Neural cell (in vitro differentiated cells): ENCODE measurements around the gene ZNF135. TPM values are rescaled to one million over a fixed set of nuclear protein-coding genes. Genes with fewer than 3 reads are reported as not detected.

Experiments
- H2AFZ ChIP-seq: fragments of 200-600, 300-800 bp; sonication (generic), shearing (Covaris generic); 2 replicates; pipeline ENCODE4 v1.6.0; 2014; ENCODE audit warnings: low read depth, mild to moderate bottlenecking, antibody characterized with exemption, low read length, moderate library complexity
- H3F3A ChIP-seq: fragments of 200-600 bp; shearing (Covaris generic); 2 replicates; pipeline ENCODE4 v1.6.1; 2016; ENCODE audit warnings: mild to moderate bottlenecking, moderate library complexity, mixed read lengths, antibody characterized with exemption, low read length; ENCODE audit not compliant: insufficient read depth, poor library complexity, severe bottlenecking
- H3K27ac ChIP-seq: fragments of 200-600, 300-800 bp; sonication (generic), shearing (Covaris generic); 2 replicates; pipeline ENCODE4 v1.5.1; 2014; ENCODE audit warnings: mild to moderate bottlenecking, low read length, moderate library complexity
- H3K27me3 ChIP-seq: fragments of 300-800, 200-600 bp; sonication (generic), shearing (Covaris generic); 2 replicates; pipeline ENCODE4 v1.6.0; 2014; ENCODE audit warnings: mild to moderate bottlenecking, low read depth, low read length, moderate library complexity; ENCODE audit not compliant: insufficient read depth
- H3K36me3 ChIP-seq: fragments of 300-800, 200-600 bp; sonication (generic), shearing (Covaris generic); 2 replicates; pipeline ENCODE4 v1.5.1; 2014; ENCODE audit warnings: mild to moderate bottlenecking, antibody characterized with exemption, low read length, moderate library complexity; ENCODE audit not compliant: insufficient read depth
- H3K4me2 ChIP-seq: fragments of 300-800, 200-600 bp; sonication (generic), shearing (Covaris generic); 2 replicates; pipeline ENCODE4 v1.6.0; 2014; ENCODE audit warnings: mild to moderate bottlenecking, low read length
- H3K4me3 ChIP-seq: fragments of 300-800, 200-600 bp; sonication (generic), shearing (Covaris generic); 2 replicates; pipeline ENCODE4 v1.5.1; 2014; ENCODE audit warnings: mild to moderate bottlenecking, low read length, moderate library complexity
- H3K79me2 ChIP-seq: fragments of 200-600 bp; shearing (Covaris generic); replicated peaks from 2 replicates; pipeline ENCODE4 v1.6.0; 2014; ENCODE audit warnings: mild to moderate bottlenecking, low read length, moderate library complexity; ENCODE audit not compliant: insufficient read depth
- H3K9ac ChIP-seq: fragments of 300-800, 200-600 bp; sonication (generic), shearing (Covaris generic); 2 replicates; pipeline ENCODE4 v1.6.1; 2016; ENCODE audit warnings: mild to moderate bottlenecking, low read length, mixed read lengths
- H3K9me2 ChIP-seq: fragments of 200-600 bp; shearing (Covaris generic); 2 replicates; pipeline ENCODE4 v1.6.1; 2016; ENCODE audit warnings: mild to moderate bottlenecking, low read length, mixed read lengths; ENCODE audit not compliant: insufficient read depth
- H3K9me3 ChIP-seq: fragments of 200-600, 300-800 bp; sonication (generic), shearing (Covaris generic); 2 replicates; pipeline ENCODE4 v1.6.1; 2016; ENCODE audit warnings: mild to moderate bottlenecking, mixed run types, low read length, moderate library complexity, mixed read lengths
- H4K20me1 ChIP-seq: fragments of 200-600 bp; shearing (Covaris generic); 2 replicates; pipeline ENCODE4 v1.6.1; 2016; ENCODE audit warnings: mild to moderate bottlenecking, mixed run types; ENCODE audit not compliant: insufficient read depth
- CTCF ChIP-seq: fragments of 450-650 bp; IDR thresholded peaks from 2 replicates; pipeline ENCODE4 v1.5.1; 2014; ENCODE audit warnings: antibody characterized with exemption, mild to moderate bottlenecking, moderate library complexity; ENCODE audit not compliant: poor library complexity, severe bottlenecking
- EP300 ChIP-seq: fragments of 450-650 bp; conservative IDR thresholded peaks from 2 replicates; pipeline ENCODE4 v1.6.1; 2014; ENCODE audit warnings: antibody characterized with exemption, mild to moderate bottlenecking, moderate library complexity; ENCODE audit not compliant: poor library complexity, severe bottlenecking
- EZH2 ChIP-seq: fragments of 200-600, 300-800 bp; shearing (Covaris generic), sonication (generic); IDR thresholded peaks from 2 replicates; pipeline ENCODE4 v1.6.1; 2014; ENCODE audit warnings: antibody characterized with exemption, low read length, borderline replicate concordance, mild to moderate bottlenecking; ENCODE audit not compliant: insufficient read depth, poor library complexity, severe bottlenecking
- MXI1 ChIP-seq: fragments of 450-650 bp; conservative IDR thresholded peaks from 2 replicates; pipeline ENCODE4 v1.6.1; 2014; ENCODE audit warnings: antibody characterized with exemption, mild to moderate bottlenecking; ENCODE audit not compliant: poor library complexity, severe bottlenecking
- POLR2AphosphoS5 ChIP-seq: IDR thresholded peaks from 2 replicates; pipeline ENCODE4 v1.6.1; 2012
- RAD21 ChIP-seq: fragments of 450-650 bp; conservative IDR thresholded peaks from 2 replicates; pipeline ENCODE4 v1.6.1; 2014; ENCODE audit warnings: antibody characterized with exemption, mild to moderate bottlenecking, moderate library complexity
- REST ChIP-seq: IDR thresholded peaks from 2 replicates; pipeline ENCODE4 v1.6.1; 2012; ENCODE audit warnings: borderline replicate concordance
- SMC3 ChIP-seq: fragments of 450-650 bp; conservative IDR thresholded peaks from 2 replicates; pipeline ENCODE4 v1.6.1; 2014; ENCODE audit warnings: antibody characterized with exemption, mild to moderate bottlenecking, moderate library complexity; ENCODE audit not compliant: poor library complexity
- TAF1 ChIP-seq: IDR thresholded peaks from 2 replicates; pipeline ENCODE4 v1.6.1; 2012; ENCODE audit warnings: low read depth
- polyA plus RNA-seq: library from polyadenylated mRNA; depleted of rRNA; stranded (reverse); fragments of >200 nt; gene quantifications from 2 replicates; pipeline ENCODE4 v1.2.3, GENCODE V29; 2014

Gene ZNF135
- polyA plus RNA-seq, 1 donor from 2014 or later, result 13.7 TPM

DNA sequence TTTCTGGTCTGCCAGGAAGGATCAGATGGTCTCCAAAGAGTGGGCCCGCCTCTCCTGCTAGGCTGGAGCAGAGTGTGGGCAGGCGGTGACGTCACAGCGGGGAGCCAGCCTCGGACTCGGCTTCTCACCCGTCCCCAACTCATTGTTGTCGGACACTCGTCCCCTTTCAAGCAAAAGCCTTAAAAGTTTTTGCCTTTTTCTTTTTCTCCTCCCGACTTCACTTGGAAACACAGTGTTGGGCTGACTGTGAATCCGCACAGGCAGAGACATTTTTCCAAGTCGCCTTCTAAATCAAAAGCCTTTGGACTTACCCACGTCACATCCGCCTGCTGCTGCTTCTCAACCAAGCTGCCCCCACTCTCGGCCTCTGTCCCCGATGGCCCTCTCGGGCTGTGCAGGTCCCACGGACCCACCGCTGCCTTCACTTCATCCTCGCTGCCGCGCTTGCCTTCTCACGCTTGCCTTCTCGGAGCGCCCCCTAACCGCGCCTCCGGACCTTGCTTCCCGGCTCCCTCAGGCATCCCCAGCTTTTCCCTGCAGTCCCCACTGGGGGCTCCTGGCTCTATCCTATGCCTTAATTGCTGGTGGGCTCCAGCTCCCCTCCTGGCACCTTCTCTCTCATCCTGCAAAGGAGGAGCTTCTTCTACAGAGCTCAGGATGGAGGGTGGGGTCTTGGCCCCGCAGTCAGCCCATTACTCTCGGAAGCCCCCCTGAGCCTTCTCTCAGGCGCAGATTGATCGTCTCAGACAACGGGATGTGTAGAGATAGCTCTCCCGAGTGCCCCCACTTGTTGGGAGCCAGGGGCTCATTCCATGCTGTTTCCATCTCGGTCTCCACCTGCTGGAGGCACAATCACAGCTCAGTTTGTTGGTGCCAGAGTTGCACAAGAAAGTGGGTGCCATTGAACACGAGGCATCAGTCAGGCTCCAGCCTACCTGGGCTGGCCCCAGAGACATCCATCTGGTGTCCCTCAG lies 3.9 kb upstream of the ZNF135 start:
- H2AFZ ChIP-seq, result no peak overlapping the region
- H3K27ac ChIP-seq, result no peak overlapping the region

DNA sequence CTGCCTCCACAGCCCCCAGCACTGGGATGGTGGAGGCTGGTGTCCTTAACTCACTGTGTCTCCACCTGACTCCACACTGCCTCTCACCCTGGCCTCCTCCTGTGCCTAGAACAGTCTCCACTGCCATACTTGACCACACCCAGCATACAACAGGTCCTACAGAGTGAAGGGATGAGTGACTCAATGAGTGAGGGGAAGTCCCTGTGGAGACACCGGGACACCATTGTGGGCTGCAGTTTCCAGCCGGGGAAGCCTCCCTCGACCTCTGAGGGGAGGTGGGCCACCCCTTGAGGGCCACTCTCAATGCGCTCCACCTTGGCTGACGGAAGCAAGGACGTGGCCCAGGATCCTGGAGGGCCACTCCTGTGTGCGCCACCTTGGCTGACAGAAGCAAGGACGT lies 2.8 kb upstream of the ZNF135 start:
- H3F3A ChIP-seq, result no peaks in the 10 kb centered on the region
- no peaks in the 10 kb centered on the region for H3K79me2 ChIP-seq
- no peak overlapping the region for H3K4me2 ChIP-seq
- H2AFZ ChIP-seq, result no peak overlapping the region
- H3K4me3 ChIP-seq, result no peak overlapping the region
- peaks cover 7% of the 10 kb centered on the region for H3K36me3 ChIP-seq
- no peaks in the 10 kb centered on the region for H3K9me2 ChIP-seq
- no peaks in the 10 kb centered on the region for H3K27me3 ChIP-seq
- no peaks in the 10 kb centered on the region for H4K20me1 ChIP-seq
- H3K9me3 ChIP-seq, result peaks cover 14% of the 10 kb centered on the region
- H3K27ac ChIP-seq, result no peak overlapping the region
- H3K9ac ChIP-seq, result no peak overlapping the region
- no peak for TF ChIP-seq EZH2
- no peak for TF ChIP-seq RAD21
- TF ChIP-seq CTCF, result no peak
- TF ChIP-seq SMC3, result no peak
- TF ChIP-seq REST, result no peak
- TF ChIP-seq POLR2AphosphoS5, result no peak
- TF ChIP-seq EP300, result no peak
- TF ChIP-seq TAF1, result no peak
- TF ChIP-seq MXI1, result no peak

More for the DNA sequence above, 3.9 kb upstream of the ZNF135 start:
- no peaks in the 10 kb centered on the region for H3F3A ChIP-seq
- H3K4me3 ChIP-seq, result no peak overlapping the region
- H3K27me3 ChIP-seq, result no peaks in the 10 kb centered on the region
- H4K20me1 ChIP-seq, result no peaks in the 10 kb centered on the region
- no peak for TF ChIP-seq REST
- TF ChIP-seq SMC3, result no peak
- no peak for TF ChIP-seq TAF1
- TF ChIP-seq MXI1, result no peak
- TF ChIP-seq RAD21, result no peak
- H3K4me2 ChIP-seq, result no peak overlapping the region
- peaks cover 12% of the 10 kb centered on the region for H3K9me3 ChIP-seq
- no peaks in the 10 kb centered on the region for H3K79me2 ChIP-seq
- no peak overlapping the region for H3K9ac ChIP-seq
- no peaks in the 10 kb centered on the region for H3K9me2 ChIP-seq
- peaks cover 6% of the 10 kb centered on the region for H3K36me3 ChIP-seq
